ENCODE results near the gene PPIA.
"Not testable (repeated sequence)": the region's sequence is repeated elsewhere in the genome, so short reads cannot be mapped to it uniquely, and the experiment has no call there.

PPIA gene

DNA sequence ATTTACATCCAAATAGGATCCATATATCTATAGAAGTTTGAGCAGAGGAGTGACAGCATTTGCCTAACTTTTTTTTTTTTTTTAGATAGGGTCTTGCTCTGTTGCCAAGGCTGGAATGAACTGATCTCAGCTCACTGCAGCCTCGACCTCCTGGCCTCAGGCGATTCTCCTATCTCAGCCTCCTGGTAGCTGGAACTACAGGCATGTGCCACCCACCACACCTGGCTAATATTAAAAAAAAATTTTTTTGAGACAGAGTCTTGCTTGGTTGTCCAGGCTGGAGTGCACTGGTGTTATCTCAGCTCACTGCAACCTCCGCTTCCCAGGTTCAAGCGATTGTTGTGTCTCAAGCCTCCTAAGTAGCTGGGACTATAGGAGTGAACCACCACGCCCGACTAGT is 15.1 kb downstream of the PPIA start:
- no peak overlapping the region for H3K4me3 ChIP-seq (ENCODE audit: low read length)
- TF ChIP-seq, protein P1, sequence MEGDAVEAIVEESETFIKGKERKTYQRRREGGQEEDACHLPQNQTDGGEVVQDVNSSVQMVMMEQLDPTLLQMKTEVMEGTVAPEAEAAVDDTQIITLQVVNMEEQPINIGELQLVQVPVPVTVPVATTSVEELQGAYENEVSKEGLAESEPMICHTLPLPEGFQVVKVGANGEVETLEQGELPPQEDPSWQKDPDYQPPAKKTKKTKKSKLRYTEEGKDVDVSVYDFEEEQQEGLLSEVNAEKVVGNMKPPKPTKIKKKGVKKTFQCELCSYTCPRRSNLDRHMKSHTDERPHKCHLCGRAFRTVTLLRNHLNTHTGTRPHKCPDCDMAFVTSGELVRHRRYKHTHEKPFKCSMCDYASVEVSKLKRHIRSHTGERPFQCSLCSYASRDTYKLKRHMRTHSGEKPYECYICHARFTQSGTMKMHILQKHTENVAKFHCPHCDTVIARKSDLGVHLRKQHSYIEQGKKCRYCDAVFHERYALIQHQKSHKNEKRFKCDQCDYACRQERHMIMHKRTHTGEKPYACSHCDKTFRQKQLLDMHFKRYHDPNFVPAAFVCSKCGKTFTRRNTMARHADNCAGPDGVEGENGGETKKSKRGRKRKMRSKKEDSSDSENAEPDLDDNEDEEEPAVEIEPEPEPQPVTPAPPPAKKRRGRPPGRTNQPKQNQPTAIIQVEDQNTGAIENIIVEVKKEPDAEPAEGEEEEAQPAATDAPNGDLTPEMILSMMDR (conservative IDR thresholded peaks at IDR 0.05; ENCODE audit: low read length), result no peak
- no peak for DNase-seq (ENCODE audit: low read depth)

DNA sequence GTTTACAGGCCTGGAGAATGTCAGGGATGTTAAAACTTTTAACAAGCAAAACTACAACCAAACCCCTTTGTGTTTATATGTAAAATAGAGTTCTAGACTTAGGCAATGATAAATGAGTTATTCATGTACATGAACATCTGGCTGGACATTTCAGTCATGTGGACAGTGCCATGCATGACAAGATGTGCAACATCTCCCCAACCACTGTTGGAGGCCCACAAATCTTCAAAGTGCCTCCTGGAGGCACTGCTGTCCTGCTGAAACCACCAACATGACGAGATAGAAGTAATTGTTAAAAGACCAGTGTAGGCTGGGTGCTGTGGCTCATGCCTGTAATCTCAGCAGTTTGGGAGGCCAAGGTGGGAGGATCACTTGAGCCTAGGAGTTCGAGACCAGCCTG is 18.4 kb downstream of the PPIA start:
- no peak for DNase-seq (ENCODE audit: low read depth)

DNA sequence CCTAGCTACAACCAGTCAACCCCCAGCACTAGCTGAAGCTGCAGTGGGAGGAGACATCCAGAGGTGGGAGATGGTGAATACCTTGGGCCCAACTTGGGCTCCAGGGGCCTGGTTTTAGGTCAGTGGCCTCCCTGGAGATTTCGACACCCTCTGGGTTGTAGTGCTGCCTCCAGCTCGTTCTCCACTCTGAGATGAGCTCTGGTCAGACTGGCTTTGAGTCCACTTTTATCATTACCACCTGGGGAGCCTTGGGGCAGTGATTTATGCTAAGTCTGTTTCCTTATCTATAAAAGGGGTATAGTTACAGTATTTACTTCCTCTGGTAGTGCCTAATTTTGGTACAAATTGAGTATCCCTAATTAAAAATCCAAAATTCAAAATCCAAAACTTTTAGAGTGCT is 22.8 kb downstream of the PPIA start:
- DNase-seq (ENCODE audit: low read depth), result no peak
- TF ChIP-seq, protein P1 (conservative IDR thresholded peaks at IDR 0.05; ENCODE audit: low read length), result no peak

More for the DNA sequence above, 18.4 kb downstream of the PPIA start:
- TF ChIP-seq, protein P1 (conservative IDR thresholded peaks at IDR 0.05; ENCODE audit: low read length), result no peak
- H3K4me3 ChIP-seq (ENCODE audit: low read length), result no peak overlapping the region

DNA sequence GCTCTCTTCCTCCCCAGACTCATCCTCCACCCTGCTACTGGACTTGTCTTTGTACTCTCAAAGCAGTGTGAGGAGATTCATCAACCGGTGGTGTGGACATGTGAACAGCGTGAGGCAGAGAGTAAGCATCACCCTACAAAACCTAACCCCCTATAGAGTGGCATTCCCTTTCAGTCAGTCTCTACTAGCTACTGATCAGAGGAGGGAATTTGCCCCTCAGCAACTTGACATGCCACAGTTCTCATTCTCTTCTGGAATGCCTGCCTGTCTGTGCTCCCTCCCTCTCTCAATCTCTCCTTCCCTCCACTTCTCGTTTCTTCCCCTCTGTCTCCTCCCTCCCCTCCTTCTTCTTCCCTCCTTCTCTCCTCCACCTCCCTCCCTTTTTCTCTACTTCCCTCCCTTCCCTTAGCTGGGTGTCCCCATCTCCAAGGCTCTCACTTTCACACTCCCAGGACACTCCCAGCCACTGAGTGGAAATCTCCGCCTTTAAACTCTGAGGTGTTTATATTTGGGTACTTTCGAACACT is 26.8 kb downstream of the PPIA start:
- H3K4me3 ChIP-seq (ENCODE audit: low read length), result no peak overlapping the region
- DNase-seq (ENCODE audit: low read depth), result no peak
- TF ChIP-seq, protein P1 (conservative IDR thresholded peaks at IDR 0.05; ENCODE audit: low read length), result no peak

More for the DNA sequence above, 22.8 kb downstream of the PPIA start:
- no peak overlapping the region for H3K4me3 ChIP-seq (ENCODE audit: low read length)

DNA sequence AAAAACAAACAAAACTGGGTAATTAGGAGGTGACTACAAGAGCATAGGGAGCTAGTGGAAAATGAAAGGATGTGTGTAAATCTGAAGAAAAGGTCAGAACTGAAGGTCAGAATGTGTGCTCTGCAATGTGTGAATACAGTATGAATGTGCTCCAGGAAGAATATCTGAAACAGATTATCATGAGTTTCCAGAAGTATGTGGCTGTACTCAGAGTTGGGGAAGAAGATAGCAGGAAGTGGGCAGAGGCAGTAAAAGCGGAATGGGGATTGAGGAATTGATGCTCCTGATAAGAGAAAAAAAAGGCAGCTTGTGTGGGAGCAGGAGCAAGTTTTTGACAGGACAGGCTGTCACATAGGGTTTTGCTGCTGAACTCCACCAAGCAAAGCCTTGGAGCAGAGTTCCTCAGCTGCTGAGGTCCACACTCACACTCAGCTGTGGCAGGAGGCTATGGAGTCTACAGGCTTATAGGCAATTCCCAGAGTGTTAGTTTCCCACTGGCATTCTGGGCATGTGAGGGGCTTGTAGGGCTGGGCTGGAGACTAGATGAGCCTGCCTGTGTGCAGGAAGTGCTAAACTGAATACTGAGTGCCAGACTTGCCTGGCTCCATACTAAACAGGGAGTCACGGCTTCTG is 28.5 kb downstream of the PPIA start:
- TF ChIP-seq, protein P1 (conservative IDR thresholded peaks at IDR 0.05; ENCODE audit: low read length), result no peak
- peak; percentile 60 for DNase-seq (ENCODE audit: low read depth)

DNA sequence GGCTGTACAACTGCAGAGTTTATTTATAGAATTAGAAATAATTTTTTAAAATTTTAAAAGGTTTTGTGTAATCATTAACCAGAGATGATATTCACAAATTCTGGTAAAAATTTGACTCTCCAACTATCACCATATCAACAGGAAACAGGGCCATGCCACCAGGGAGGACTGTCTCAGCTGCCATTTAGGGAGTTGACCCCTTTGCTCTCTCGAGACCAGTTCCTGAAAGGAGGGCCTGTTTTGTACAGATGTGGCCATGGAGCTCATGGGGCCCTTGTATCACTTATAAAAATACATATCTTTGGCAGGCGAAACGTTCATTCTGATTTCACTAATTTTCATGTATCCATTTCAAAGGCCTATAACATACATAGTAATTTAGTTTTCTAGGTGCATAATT is 31.1 kb downstream of the PPIA start:
- no peak overlapping the region for H3K4me3 ChIP-seq (ENCODE audit: low read length)
- DNase-seq (ENCODE audit: low read depth), result no peak
- TF ChIP-seq, protein P1 (conservative IDR thresholded peaks at IDR 0.05; ENCODE audit: low read length), result no peak

More for the DNA sequence above, 28.5 kb downstream of the PPIA start:
- no peak overlapping the region for H3K4me3 ChIP-seq (ENCODE audit: low read length)

DNA sequence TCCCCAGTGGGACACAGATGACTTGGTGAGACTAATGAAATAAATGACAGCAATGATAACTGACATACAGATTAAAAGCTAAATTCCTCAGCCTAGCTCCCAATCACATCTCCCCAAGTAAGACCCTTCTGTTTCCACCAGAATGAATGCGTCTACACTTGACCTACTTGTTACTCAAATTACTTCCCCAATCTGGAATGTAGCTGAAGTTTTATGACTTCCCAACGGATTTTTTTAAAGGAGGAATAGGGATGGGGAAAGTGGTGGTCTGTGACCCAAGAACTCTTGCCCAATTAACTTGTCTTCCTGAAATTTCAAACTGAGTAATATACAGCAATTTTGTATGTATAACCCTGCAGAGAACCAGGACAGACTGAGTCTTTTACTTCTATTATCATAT is 42.3 kb downstream of the PPIA start:
- no peak overlapping the region for H3K4me3 ChIP-seq (ENCODE audit: low read length)
- no peak for DNase-seq (ENCODE audit: low read depth)
- TF ChIP-seq, protein P1 (conservative IDR thresholded peaks at IDR 0.05; ENCODE audit: low read length), result no peak

DNA sequence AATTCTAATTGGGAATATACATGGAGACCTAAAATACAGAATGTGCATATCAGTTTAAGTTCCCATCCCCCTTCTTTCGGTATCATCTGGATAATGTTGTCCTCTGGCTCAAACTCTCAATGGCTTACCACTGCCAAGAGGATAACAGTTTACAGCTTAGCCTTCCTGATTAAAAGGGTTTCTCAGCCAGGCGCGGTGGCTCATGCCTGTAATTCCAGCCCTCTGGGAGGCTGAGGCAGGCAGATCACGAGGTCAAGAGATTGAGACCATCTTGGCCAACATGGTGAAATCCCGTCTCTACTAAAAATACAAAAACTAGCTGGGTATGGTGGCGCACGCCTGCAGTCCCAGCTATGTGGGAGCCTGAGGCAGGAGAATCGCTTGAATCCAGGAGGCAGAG is 46.2 kb downstream of the PPIA start:
- H3K4me3 ChIP-seq (ENCODE audit: low read length); DNase-seq (ENCODE audit: low read depth): not testable (repeated sequence)

DNA sequence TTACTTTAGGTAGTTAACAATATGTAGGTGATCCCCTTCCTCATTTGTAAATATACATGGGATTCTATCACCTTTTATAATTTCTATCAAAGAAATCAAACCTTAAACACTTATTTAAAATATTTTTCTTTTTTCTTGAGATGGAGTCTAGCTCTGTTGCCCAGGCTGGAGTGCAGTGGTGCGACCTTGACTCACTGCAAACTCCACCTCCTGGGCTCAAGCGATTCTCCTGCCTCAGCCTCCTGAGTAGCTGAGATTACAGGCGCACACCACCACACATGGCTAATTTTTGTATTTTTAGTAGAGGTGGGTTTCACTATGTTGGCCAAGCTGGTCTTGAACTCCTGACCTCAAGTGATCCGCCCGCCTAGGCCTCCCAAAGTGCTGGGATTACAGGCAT is 47.0 kb downstream of the PPIA start:
- H3K4me3 ChIP-seq (ENCODE audit: low read length); DNase-seq (ENCODE audit: low read depth): not testable (repeated sequence)
